K562 (cell line): ENCODE data around the gene FYTTD1. TPM values are rescaled to one million over a fixed set of nuclear protein-coding genes. Genes with fewer than 3 reads are reported as not detected.

Experiments
- ATAC-seq: fragments of 200-7000 bp; cut with Tn5 transposase; 3 replicates; pipeline ENCODE4 v1.9.1; 2020; ENCODE audit warnings: moderate library complexity
- BruUV-seq: library from RNA; stranded (reverse); fragments of 400-500 nt; replicated peaks from 2 replicates; lab custom pipeline; 2021; lab: Mats Ljungman, UMichigan
- CTCF ChIA-PET: fragments of 300-600 bp; formaldehyde crosslinking; extraction: SDS; loops from one replicate; lab custom pipeline; 2021; ENCODE audit warnings: low intra/inter-chr PET ratio; lab: Yijun Ruan, JAX
- POLR2A ChIA-PET: fragments of 300-600, 350-650 bp; sonication (Branson Sonifier 250); formaldehyde crosslinking; extraction: SDS; loops from one replicate; lab custom pipeline; 2021; ENCODE audit warnings: antibody characterized with exemption, inconsistent platforms; lab: Yijun Ruan, JAX
- DNase-seq, 4 experiments: peaks; one replicate each; pipeline versions ENCODE4 v3.0.0 to v3.0.0-alpha.2; 2011 to 2018; ENCODE audit warnings: low spot score in 3 of 4, mixed read lengths in 3 of 4; ENCODE audit errors: extremely low read depth in 1 of 4
- FAIRE-seq: peaks from 2 replicates; lab custom pipeline; 2011; peaks lifted over from hg19 to GRCh38; lab: Jason Lieb, UNC
- H2AFZ ChIP-seq: 2 replicates; pipeline ENCODE4 v1.6.0; 2011; ENCODE audit warnings: low read depth, low read length, control low read depth, inconsistent platforms
- H3K27ac ChIP-seq: fragments of 200-600 bp; 3 replicates; pipeline ENCODE4 v1.8.0; 2011; ENCODE audit warnings: low read depth, mild to moderate bottlenecking, control low read depth, inconsistent platforms, low read length, moderate library complexity, mixed read lengths; ENCODE audit errors: extremely low read depth
- H3K27me3 ChIP-seq, 2 experiments: fragments of 300-600 bp in 1 of 2; 2 replicates in 1 of 2; 3 replicates in 1 of 2; pipeline versions ENCODE4 v1.6.0 to v1.8.0; 2011; ENCODE audit warnings: inconsistent platforms in 2 of 2, low read length in 2 of 2, mild to moderate bottlenecking in 1 of 2, mixed read lengths in 1 of 2, moderate library complexity in 1 of 2; ENCODE audit not compliant: control insufficient read depth in 2 of 2, insufficient read depth in 2 of 2
- H3K36me3 ChIP-seq: fragments of 300-600 bp; 3 replicates; pipeline ENCODE4 v1.8.0; 2011; ENCODE audit warnings: mild to moderate bottlenecking, low read length, inconsistent platforms; ENCODE audit not compliant: control insufficient read depth, insufficient read depth
- H3K4me1 ChIP-seq, 2 experiments: fragments of 200-600 bp in 1 of 2; replicated peaks in 1 of 2; 2 replicates in 1 of 2; 3 replicates in 1 of 2; pipeline versions ENCODE4 v1.5.1 to v1.8.0; 2011; ENCODE audit warnings: inconsistent platforms in 2 of 2, low read length in 2 of 2, mild to moderate bottlenecking in 1 of 2, mixed read lengths in 1 of 2, moderate library complexity in 1 of 2; ENCODE audit not compliant: control insufficient read depth in 2 of 2, insufficient read depth in 2 of 2
- H3K4me2 ChIP-seq: 2 replicates; pipeline ENCODE4 v1.6.1; 2011; ENCODE audit warnings: low read length, control low read depth, inconsistent platforms, mixed read lengths; ENCODE audit not compliant: insufficient read depth
- H3K4me3 ChIP-seq: fragments of 200-600 bp; sonication (generic), shearing (Covaris generic); 2 replicates; pipeline ENCODE4 v1.5.1; 2016; ENCODE audit warnings: control low read depth, inconsistent platforms
- H3K79me2 ChIP-seq: fragments of 200-600 bp; 3 replicates; pipeline ENCODE4 v1.8.0; 2011; ENCODE audit warnings: low read length, inconsistent platforms; ENCODE audit not compliant: control insufficient read depth, insufficient read depth
- H3K9ac ChIP-seq, 2 experiments: 2 replicates each; pipeline versions ENCODE4 v1.6.0 to v1.6.1; 2011; ENCODE audit warnings: low read depth in 2 of 2, low read length in 2 of 2, control low read depth in 1 of 2, inconsistent platforms in 1 of 2, mild to moderate bottlenecking in 1 of 2, mixed read lengths in 1 of 2; ENCODE audit not compliant: insufficient read depth in 1 of 2
- H3K9me1 ChIP-seq: one replicate; pipeline ENCODE4 v1.6.0; 2011; ENCODE audit warnings: inconsistent platforms, mild to moderate bottlenecking, low read length, moderate library complexity; ENCODE audit not compliant: control insufficient read depth, insufficient read depth
- H3K9me3 ChIP-seq: replicated peaks from 2 replicates; pipeline ENCODE4 v1.5.1; 2011; ENCODE audit warnings: low read depth, low read length, inconsistent platforms; ENCODE audit not compliant: control insufficient read depth, insufficient read depth
- H4K20me1 ChIP-seq: replicated peaks from 2 replicates; pipeline ENCODE4 v1.6.1; 2011; ENCODE audit warnings: low read length, inconsistent platforms, mixed read lengths; ENCODE audit not compliant: control insufficient read depth, insufficient read depth
- CHCHD3 ChIP-seq: fragments of 250-450 bp; sonication (Bioruptor Pico); IDR thresholded peaks from 2 replicates; pipeline ENCODE4 v2.1.2; 2022; ENCODE audit warnings: mild to moderate bottlenecking
- CREB1 ChIP-seq, 2 experiments: sonication (generic) in 1 of 2; formaldehyde crosslinking in 1 of 2; IDR thresholded peaks; 2 replicates each; pipeline versions ENCODE4 v1.6.1 to v1.8.0; 2012 to 2022; ENCODE audit warnings: inconsistent platforms in 1 of 2, mild to moderate bottlenecking in 1 of 2, missing genetic modification reagents in 1 of 2, moderate library complexity in 1 of 2
- ELF1 ChIP-seq: fragments of 200-800 bp; sonication (Bioruptor generic); IDR thresholded peaks from 2 replicates; pipeline ENCODE4 v1.6.1; 2016; ENCODE audit warnings: missing genetic modification characterization, missing compliant biosample characterization
- ELF4 ChIP-seq: fragments of 450-650 bp; formaldehyde crosslinking; IDR thresholded peaks from 2 replicates; pipeline ENCODE4 v1.4.0; 2022; ENCODE audit warnings: missing genetic modification characterization
- FIP1L1 ChIP-seq: fragments of 200-400 bp; formaldehyde crosslinking; IDR thresholded peaks from 2 replicates; pipeline ENCODE4 v1.6.1; 2018; ENCODE audit warnings: mild to moderate bottlenecking, low read depth, low read length; ENCODE audit not compliant: poor library complexity, severe bottlenecking
- MAFG ChIP-seq: fragments of 450-650 bp; conservative IDR thresholded peaks from 2 replicates; pipeline ENCODE4 v1.6.1; 2016; ENCODE audit warnings: missing genetic modification characterization, missing compliant biosample characterization
- MLX ChIP-seq, 2 experiments: fragments of 450-650 bp in 1 of 2; sonication (generic) in 1 of 2; formaldehyde crosslinking; conservative IDR thresholded peaks; 2 replicates each; pipeline versions ENCODE4 v1.4.0 to v1.8.1; 2020 to 2022; ENCODE audit warnings: mild to moderate bottlenecking in 1 of 2, missing genetic modification reagents in 1 of 2
- NR2C1 ChIP-seq, 2 experiments: fragments of 450-650 bp; IDR thresholded peaks; 2 replicates each; pipeline ENCODE4 v1.6.1; 2017; ENCODE audit warnings: mild to moderate bottlenecking in 2 of 2, antibody characterized with exemption in 1 of 2, inconsistent platforms in 1 of 2, missing compliant biosample characterization in 1 of 2, missing genetic modification characterization in 1 of 2
- ZNF592 ChIP-seq: fragments of 450-650 bp; IDR thresholded peaks from 2 replicates; pipeline ENCODE4 v1.6.1; 2017; ENCODE audit warnings: antibody characterized with exemption, mild to moderate bottlenecking
- WGBS: fragments of 100-300 bp; shearing (Covaris generic); methylation state at CpG from one replicate; pipeline ENCODE4 v1.1.6; 2016; ENCODE audit warnings: low coverage, mixed read lengths; ENCODE audit not compliant: insufficient coverage; ENCODE audit errors: missing lambda C conversion rate; 5-methylcytosine and 5-hydroxymethylcytosine counted together
- in situ Hi-C: fragments of 300-500 bp; cut with MboI; formaldehyde crosslinking; loops from 4 replicates; pipeline ENCODE4 v1.15.0; 2018; ENCODE audit warnings: inconsistent platforms, mixed read lengths
- intact Hi-C: fragments of 100-400 bp; cut with micrococcal nuclease; formaldehyde crosslinking; loops from 2 replicates; pipeline ENCODE4 v1.14.2; 2022
- polyA plus RNA-seq, 8 experiments: library from polyadenylated mRNA; depleted of rRNA in 4 of 8; stranded (reverse) in 5 of 8; unstranded in 3 of 8; fragments of >200 nt; fragmentation: Nextera tagmentation in 2 of 8; fragmentation: Illumina TruSeq in 1 of 8; extraction: Ambion mirVana in 2 of 8; extraction: Trizol in 1 of 8; gene quantifications; 2 replicates each; pipeline versions ENCODE4 v1.2.1 to v1.2.3, GENCODE V29; 2011 to 2014; ENCODE audit warnings: inconsistent platforms in 1 of 8, missing spikeins in 1 of 8
- total RNA-seq, 7 experiments: library from RNA; depleted of rRNA in 6 of 7; stranded (reverse); fragments of >200 nt in 6 of 7; fragmentation: Illumina TruSeq in 2 of 7; extraction: Trizol in 2 of 7; gene quantifications; 2 replicates each; pipeline versions ENCODE4 v1.2.1 to v1.2.3, GENCODE V29; 2011 to 2021; ENCODE audit warnings: low replicate concordance in 1 of 7
- TF ChIP-seq, protein P1 (sequence below): fragments of 250-450 bp; sonication (Bioruptor Pico); IDR thresholded peaks from 2 replicates; pipeline ENCODE4 v1.9.0; 2021; ENCODE audit warnings: mild to moderate bottlenecking
- TF ChIP-seq, protein P2 (sequence below): sonication (generic); formaldehyde crosslinking; IDR thresholded peaks from 2 replicates; pipeline ENCODE4 v1.8.0; 2022; ENCODE audit warnings: missing genetic modification reagents, mild to moderate bottlenecking, borderline replicate concordance
- TF ChIP-seq, protein P3 (sequence below): fragments of 250-450 bp; sonication (Bioruptor Pico); IDR thresholded peaks from 2 replicates; pipeline ENCODE4 v1.4.0; 2020; ENCODE audit warnings: mild to moderate bottlenecking

Gene FYTTD1
- total and polyA plus RNA-seq, 9 of the 15 experiments (the other 6 are each of a cell fraction or from before 2014, with no cell fraction given), result 35.7 to 106 (median 76.3) TPM

DNA sequence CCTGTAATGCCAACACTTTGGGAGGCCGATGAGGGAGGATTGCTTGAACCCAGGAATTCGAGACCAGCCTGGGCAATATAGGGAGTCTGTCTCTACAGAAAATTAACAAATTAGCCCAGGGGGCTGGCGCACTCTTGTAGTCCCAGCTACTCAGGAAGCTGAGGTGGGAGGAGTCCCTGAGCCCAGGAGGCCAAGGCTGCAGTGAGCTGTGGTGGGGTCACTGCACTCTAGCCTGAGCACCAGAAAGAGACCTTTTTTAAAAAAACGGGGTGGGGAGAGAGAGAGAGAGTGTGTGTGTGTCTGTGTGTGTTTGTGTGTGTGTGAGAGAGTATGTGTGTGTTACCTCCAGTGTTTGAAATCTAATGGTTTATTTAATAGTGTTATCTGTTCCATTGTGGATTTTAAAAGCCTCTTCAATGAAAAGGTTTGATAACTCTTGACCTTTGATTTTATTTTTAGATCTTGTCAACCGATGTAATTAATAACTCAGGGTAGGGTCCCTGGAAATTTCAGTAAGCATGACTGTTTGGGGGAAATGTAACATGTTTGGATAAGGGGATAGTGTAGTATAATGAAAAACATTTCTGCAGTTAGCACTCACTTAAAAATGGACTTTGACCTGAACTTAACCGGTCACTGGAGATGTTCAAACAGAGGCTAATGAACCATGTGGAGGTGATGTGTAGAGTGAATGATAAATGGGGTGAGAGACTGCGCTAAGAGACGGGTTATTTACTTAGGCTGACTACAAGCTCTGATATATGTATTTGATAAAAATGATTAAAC is 71.1 kb downstream of the FYTTD1 start:
- H2AFZ ChIP-seq, result no peak overlapping the region
- BruUV-seq, result no TSS peak
- no peaks in the 10 kb centered on the region for H3K9me3 ChIP-seq
- no peak for FAIRE-seq
- DNase-seq, result no peak
- H3K9ac ChIP-seq, result peak overlapping the region in 1 of 2 experiments; percentile 20; a peak in 1 of 4 replicates
- no peaks in the 10 kb centered on the region for H4K20me1 ChIP-seq
- no peaks in the 10 kb centered on the region for H3K4me1 ChIP-seq
- H3K4me3 ChIP-seq, result no peak overlapping the region
- peak; percentile 45 for ATAC-seq
- in situ Hi-C loops (no loop called here), intact Hi-C loops (no loop called here)
- ChIA-PET POLR2A (interaction anchor here (0.7 to 2.3 kb wide), 3 partner anchors 10 to 27 kb away, joined by 3 to 14 read pairs (median 3); no protein-coding TSS in a partner anchor), CTCF (no interaction called here)
- H3K9me1 ChIP-seq, result no peaks in the 10 kb centered on the region
- H3K27me3 ChIP-seq, result no peaks in the 10 kb centered on the region
- H3K79me2 ChIP-seq, result peaks cover 4% of the 10 kb centered on the region; the same call in 2 of the 3 replicates
- no peak overlapping the region for H3K27ac ChIP-seq
- WGBS, result 71% methylated on average over 8 of the region's 8 CpGs
- peaks cover 32% of the 10 kb centered on the region; the same call in 2 of the 3 replicates for H3K36me3 ChIP-seq
- H3K4me2 ChIP-seq, result no peak overlapping the region
- no peak for TF ChIP-seq ELF1 (tag)
- no peak for TF ChIP-seq ZNF592
- no peak for TF ChIP-seq FIP1L1
- TF ChIP-seq MAFG (tag), result no peak
- no peak for TF ChIP-seq CREB1 (IDR thresholded peaks at IDR 0.05)
- TF ChIP-seq CREB1 (CRISPR knock-in tag; IDR thresholded peaks at IDR 0.05), result no peak
- no peak for TF ChIP-seq ELF4 (CRISPR knock-in tag)
- TF ChIP-seq NR2C1 (IDR thresholded peaks at IDR 0.05), result no peak
- no peak for TF ChIP-seq NR2C1 (tag; IDR thresholded peaks at IDR 0.05)
- TF ChIP-seq, protein P1, sequence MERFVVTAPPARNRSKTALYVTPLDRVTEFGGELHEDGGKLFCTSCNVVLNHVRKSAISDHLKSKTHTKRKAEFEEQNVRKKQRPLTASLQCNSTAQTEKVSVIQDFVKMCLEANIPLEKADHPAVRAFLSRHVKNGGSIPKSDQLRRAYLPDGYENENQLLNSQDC, result no peak
- TF ChIP-seq MLX (CRISPR knock-in tag; conservative IDR thresholded peaks at IDR 0.05), result no peak
- TF ChIP-seq, protein P2, sequence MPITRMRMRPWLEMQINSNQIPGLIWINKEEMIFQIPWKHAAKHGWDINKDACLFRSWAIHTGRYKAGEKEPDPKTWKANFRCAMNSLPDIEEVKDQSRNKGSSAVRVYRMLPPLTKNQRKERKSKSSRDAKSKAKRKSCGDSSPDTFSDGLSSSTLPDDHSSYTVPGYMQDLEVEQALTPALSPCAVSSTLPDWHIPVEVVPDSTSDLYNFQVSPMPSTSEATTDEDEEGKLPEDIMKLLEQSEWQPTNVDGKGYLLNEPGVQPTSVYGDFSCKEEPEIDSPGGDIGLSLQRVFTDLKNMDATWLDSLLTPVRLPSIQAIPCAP (CRISPR knock-in tag), result no peak
- TF ChIP-seq CHCHD3 (CRISPR knock-in tag), result no peak
- TF ChIP-seq, protein P3, sequence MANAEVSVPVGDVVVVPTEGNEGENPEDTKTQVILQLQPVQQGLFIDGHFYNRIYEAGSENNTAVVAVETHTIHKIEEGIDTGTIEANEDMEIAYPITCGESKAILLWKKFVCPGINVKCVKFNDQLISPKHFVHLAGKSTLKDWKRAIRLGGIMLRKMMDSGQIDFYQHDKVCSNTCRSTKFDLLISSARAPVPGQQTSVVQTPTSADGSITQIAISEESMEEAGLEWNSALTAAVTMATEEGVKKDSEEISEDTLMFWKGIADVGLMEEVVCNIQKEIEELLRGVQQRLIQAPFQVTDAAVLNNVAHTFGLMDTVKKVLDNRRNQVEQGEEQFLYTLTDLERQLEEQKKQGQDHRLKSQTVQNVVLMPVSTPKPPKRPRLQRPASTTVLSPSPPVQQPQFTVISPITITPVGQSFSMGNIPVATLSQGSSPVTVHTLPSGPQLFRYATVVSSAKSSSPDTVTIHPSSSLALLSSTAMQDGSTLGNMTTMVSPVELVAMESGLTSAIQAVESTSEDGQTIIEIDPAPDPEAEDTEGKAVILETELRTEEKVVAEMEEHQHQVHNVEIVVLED (CRISPR knock-in tag), result no peak
